HG03439 (cell line): ENCODE data around the gene COX8C.

Experiments
- ATAC-seq: cut with Tn5 transposase; IDR thresholded peaks from one replicate; pipeline ENCODE4 v1.9.1; 2021; ENCODE audit warnings: mild to moderate bottlenecking, moderate library complexity; ENCODE audit not compliant: unreplicated experiment

Gene COX8C

GRCh38 chr14:93346926-93347721, at the start of gene COX8C:
Gene COX8C, plus strand, starts transcription at chr14:93347182. Its CDS starts 87 bp downstream, at chr14:93347269.
- no peak for ATAC-seq

GRCh38 chr14:93299416-93299815, 47.6 kb upstream of the COX8C start:
- ATAC-seq: no peak

GRCh38 chr14:93299866-93300265, 47.1 kb upstream of the COX8C start:
- ATAC-seq: no peak

- no peak for ATAC-seq
These were observed 45.0 kb upstream of the COX8C start for GRCh38 chr14:93301821-93302447.

GRCh38 chr14:93302688-93303581, 44.0 kb upstream of the COX8C start:
- ATAC-seq: no peak

GRCh38 chr14:93303659-93304058, 43.3 kb upstream of the COX8C start:
- no peak for ATAC-seq

GRCh38 chr14:93304771-93305170, 42.2 kb upstream of the COX8C start:
- ATAC-seq: no peak

- ATAC-seq: no peak
These were observed 41.1 kb upstream of the COX8C start for GRCh38 chr14:93305725-93306418.

- ATAC-seq: no peak
These were observed 40.2 kb upstream of the COX8C start for GRCh38 chr14:93306812-93307211.

- no peak for ATAC-seq
These were observed 38.2 kb upstream of the COX8C start for GRCh38 chr14:93308686-93309345.

GRCh38 chr14:93309427-93309966, 37.5 kb upstream of the COX8C start:
- ATAC-seq: no peak

- ATAC-seq: no peak
These were observed 35.9 kb upstream of the COX8C start for GRCh38 chr14:93311082-93311481.

GRCh38 chr14:93315575-93315974, 31.4 kb upstream of the COX8C start:
- ATAC-seq: no peak

- no peak for ATAC-seq
These were observed 30.3 kb upstream of the COX8C start for GRCh38 chr14:93316716-93317115.

- ATAC-seq: no peak
These were observed 29.6 kb upstream of the COX8C start for GRCh38 chr14:93317210-93317874.

GRCh38 chr14:93317875-93318807, 28.8 kb upstream of the COX8C start:
- no peak for ATAC-seq

- ATAC-seq: no peak
These were observed 28.1 kb upstream of the COX8C start for GRCh38 chr14:93318927-93319326.

- no peak for ATAC-seq
These were observed 27.5 kb upstream of the COX8C start for GRCh38 chr14:93319494-93319893.
